GM20431 (cell line): ENCODE measurements around the gene OR2F2.

Source experiments
- in situ Hi-C: fragments of 300-500 bp; cut with MseI, MboI; formaldehyde crosslinking; loops from one replicate; pipeline ENCODE4 v1.15.0; 2020; ENCODE audit warnings: low sequenced_read_pairs; ENCODE audit not compliant: unreplicated experiment

The OR2F2 gene

GRCh38 chr7:143913945-143914615 lies 21.0 kb upstream of the OR2F2 start:
- in situ Hi-C loops, result no loop called here

DNA sequence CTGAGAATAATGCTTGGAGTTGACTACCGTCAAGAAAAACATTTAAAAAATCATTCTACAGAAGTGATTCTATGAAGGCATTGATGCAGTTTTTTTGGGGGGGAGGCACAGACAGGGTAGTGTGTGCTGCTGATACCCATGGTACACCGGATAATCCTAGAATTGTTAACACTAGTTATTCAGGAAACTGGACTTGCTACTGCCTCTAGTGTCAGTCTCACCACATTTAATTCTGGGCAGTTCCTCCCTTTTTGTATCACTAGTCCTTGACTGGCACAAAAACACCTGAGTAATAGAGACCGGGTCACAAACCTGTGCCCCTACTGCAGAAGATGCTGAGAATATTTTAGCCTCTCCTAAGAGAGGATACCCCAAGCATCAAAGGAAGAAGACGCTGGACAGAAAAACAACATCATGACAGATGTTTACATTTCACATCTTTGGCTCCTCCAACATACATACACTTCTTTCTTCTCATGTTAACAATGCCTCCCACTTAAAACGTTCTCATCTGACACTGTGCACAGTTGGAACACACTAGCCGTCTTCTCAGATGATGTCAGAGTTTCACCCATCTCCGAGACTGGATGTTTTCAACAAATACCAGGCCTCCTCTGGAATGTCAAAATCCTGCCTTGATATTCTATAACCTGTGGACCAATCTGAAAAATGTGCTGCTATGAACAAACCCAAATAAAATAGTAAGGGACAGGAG lies 19.9 kb upstream of the OR2F2 start:
- in situ Hi-C loops, result no loop called here

DNA sequence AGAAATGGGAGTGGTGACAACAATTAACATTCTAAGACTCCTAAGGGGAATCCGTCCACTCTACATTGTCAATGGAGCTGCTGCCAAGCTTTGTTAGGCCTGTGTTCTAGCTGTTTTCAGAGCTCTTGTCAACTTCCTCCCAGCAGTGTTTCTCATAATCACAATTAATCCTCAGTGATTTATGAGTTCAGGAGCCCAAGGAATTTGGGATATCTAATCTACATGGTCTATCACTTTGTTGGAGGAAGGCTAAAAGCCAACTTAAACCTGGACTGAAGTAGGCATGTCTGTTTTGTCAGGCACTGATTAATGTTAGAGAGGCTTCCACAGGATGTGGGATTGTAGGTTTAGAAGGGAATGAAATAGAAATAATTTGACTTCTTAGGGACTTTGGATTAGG lies 10.2 kb upstream of the OR2F2 start:
- in situ Hi-C loops, result no loop called here

DNA sequence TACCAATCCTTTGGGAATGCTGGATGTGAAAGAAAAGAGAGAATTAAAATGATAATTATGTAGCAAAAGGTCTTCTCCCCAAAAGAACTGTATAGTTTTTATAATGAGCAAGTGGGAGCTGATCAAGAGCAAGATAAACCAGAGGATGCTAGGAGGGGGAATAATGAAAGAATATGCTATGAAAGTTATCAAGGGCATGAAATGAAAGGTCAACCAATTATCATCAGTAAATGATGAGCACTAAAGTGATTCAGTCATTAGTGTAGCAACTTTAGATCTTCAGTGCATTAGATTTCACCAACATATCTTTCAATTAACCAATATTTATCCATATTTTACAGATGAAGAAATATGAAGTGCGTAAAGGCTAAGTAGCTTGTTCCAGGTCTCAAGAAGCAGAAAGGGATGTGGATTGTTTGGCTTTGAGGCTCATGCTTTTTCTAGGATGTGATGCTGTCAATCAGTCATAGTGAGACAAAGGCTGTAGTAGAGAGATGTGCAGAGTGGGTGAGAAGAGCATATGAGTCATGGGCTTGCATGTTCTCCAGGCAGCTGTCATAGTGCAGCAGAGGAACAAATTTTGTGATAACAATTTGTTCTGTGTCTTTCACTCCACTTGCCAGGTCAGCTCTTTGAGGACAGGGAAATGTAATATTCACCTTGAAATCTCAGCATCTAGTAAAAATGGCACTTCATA lies 5.7 kb upstream of the OR2F2 start:
- in situ Hi-C loops, result no loop called here

DNA sequence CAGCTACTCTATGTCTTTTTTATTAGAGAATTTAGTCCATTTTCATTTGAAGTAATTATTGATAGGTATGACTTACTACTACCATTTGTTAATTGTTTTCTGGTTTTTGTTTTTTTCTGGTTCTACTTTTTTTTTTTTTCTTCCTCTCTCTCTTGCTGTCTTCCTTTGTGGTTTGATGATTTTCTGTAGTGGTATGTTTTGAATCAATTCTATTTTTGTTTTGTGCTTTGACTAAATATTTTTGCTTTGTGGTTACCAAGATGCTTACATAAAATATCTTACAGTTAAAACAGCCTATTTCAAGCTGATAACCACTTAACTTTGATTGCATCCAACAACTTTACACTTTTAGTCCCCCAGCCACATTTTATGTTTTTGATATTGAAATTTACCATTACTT lies 3.3 kb upstream of the OR2F2 start:
- in situ Hi-C loops, result no loop called here

DNA sequence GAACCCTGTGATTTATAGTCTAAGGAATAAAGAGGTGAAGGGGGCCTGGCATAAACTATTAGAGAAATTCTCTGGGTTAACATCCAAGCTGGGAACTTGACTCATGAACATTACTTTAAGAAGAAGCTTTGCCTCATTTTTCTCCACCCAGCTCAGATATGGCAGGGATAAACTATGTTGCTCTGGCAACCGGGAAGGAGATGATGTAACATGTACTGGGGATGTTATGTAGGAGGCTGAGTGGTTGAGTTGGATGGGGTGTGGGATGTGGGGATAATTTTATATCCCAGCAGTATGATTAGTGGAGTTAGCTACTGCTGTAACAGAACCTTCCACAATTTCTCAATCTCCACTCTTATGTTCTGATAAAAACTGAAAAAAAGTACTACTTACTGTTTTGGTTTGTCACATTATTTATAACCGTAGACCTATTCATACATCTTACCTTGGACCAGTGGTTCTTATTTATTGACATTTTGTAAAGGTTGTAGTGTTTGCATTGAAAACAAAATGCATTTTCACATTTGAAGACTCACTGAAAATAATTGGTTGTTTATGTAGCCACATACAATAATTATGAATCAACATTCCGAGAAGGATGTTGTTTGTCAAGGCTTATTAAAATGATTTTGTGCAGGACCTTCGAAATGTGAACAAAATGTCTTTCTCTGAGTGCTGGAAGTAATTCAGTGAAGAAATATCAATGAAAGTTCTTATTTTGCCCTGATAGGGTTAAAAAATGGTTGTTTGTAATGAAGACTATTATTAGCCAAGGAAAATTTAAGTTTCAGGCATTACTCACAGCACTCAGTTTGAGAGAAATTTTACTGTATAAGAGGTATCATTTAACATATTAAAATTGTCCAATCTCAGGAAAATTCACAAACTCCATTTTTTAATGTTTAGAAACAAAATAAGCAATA lies 1.3 kb downstream of the OR2F2 start:
- in situ Hi-C loops, result no loop called here

DNA sequence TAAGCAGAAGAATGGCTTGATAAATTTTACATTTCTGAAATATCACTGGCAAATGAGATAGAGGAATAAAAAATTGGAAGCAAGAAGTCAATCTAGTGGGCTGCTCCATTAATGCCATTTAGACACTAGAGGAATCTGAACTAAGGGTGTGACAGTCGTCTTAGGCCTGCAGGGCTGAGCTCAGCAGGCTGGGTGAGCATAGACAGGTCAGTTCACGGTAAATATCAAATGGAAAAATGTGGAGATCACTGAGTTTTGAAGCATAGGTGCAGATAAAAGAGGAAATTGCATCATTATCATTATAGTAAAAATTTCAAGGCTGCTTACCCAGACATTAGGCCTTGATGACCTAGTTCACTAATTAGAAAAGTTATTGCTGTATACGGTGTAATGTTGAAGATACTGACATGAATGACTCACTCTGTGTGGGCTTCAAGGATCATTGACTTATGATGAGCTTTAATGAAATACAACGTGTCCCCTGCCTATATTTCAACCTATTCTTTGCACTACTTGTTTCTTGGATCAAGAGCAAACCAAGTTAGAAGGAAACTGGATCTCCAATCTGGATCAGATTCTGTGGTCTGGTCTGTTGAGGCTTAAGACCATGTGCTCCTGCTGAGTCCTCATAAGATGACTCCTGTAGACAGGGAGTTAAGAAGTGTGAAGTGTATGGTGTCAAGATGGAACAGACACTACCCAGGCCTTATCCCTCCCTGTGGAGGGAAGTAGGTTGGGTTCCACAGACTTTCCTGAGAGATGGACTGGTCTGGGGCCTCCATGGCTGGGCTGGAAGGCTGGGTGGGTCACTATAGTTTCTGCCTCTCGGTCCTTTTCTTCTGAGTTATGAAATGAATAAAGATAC lies 3.6 kb downstream of the OR2F2 start:
- in situ Hi-C loops, result no loop called here

DNA sequence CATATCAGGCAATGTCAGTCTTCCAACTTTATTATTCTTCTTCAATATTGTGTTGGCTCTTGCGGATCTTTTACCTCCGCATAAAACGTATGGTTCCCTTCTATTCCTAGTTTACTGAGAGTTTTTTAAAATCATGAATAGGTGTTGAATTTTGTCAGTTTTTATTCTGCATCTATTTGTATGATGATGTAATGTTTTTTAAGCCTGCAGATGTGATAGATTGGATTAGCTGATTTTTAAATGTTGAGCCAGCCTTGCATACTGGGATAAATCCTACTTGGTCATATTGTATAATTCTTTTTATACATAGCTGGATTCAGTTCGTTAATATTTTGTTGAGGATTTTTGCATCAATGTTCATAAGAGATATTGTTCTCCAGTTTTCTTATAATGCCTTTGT lies 10.4 kb downstream of the OR2F2 start:
- in situ Hi-C loops, result no loop called here

GRCh38 chr7:143947111-143947510 lies 12.1 kb downstream of the OR2F2 start:
- in situ Hi-C loops, result no loop called here

DNA sequence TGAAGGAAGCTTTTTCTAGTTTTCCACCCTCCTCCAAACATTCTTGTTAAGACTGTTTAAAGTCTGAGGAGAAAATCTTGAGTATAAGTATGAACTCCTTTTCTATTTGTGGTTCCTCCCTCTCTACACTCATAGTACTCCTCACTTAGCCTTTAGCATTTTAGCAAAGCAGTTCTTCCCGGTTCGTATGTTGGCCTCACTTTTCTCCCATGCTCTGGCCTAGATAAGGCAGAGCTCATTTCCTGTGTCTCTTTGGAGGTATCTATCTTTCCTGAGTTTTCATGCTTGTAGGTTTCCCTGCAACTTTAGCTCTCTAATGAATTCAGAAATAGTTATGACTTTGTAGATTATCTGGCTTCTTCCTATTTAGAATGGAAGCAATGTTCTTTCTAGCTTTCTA lies 13.7 kb downstream of the OR2F2 start:
- in situ Hi-C loops, result no loop called here

- in situ Hi-C loops, result no loop called here
Measured at GRCh38 chr7:143953421-143953820, 18.4 kb downstream of the OR2F2 start.

- in situ Hi-C loops, result no loop called here
Measured at GRCh38 chr7:143954135-143954534, 19.1 kb downstream of the OR2F2 start.

DNA sequence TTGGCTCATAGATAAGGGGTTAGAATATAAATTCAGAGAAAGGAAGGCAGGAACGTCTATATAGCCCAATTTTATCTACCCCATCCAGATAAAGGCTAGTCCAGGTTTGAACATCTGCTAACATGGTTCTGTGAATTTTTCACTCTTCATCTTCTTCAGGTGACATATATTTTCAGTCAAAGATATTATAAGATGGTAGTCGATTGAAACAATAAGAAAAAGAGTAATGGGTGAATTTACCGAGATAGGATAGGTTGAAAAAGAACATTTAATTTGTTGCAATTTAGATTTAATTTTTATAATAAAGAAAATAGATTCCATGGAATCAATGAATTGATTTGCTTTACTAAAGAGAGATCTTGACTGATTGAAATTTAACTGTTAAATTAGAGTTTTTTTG lies 19.5 kb downstream of the OR2F2 start, which contains the start of gene OR2F1:
OR2F1 (plus strand) TSS at position 301 of the 400 bp plus-strand sequence. CDS start 5,127 bp downstream, outside the sequence.
- in situ Hi-C loops, result no loop called here

GRCh38 chr7:143958781-143959180 lies 23.7 kb downstream of the OR2F2 start:
- in situ Hi-C loops, result no loop called here

DNA sequence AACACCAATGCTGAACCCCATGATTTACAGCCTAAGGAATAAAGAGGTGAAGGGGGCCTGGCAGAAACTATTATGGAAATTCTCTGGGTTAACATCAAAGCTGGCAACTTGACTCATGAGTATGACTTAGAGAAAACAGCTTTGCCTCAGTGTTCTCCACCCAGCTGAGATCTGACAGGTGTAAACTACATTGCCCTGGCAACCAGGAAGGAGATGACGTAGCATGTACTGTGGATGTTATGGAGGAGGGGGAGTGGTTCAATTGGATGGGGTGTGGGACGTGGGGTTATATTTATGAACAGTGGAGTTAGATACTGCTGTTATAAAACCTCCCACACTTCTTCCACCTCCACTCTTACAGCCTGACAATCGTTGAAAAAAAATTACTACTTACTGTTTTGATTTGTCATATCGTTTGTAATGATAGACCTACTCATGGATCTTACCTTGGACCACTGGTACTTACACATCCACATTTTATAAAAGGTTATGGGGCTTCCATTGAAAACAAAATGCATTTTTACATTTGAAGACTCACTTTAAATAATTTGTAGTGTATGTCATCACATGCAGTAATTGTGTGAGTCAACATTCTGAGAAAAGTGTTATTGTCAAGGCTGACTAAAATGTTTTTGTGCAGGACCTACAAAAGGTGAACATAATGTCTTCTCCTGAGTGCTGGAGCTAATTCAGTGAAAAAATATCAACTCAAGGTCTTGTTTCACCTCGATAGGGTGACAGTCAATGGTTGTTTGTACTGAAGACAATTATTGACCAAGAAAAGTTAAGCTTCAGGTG lies 26.0 kb downstream of the OR2F2 start:
- in situ Hi-C loops, result no loop called here

- in situ Hi-C loops, result no loop called here
Measured at GRCh38 chr7:143965280-143965679, 30.2 kb downstream of the OR2F2 start.

DNA sequence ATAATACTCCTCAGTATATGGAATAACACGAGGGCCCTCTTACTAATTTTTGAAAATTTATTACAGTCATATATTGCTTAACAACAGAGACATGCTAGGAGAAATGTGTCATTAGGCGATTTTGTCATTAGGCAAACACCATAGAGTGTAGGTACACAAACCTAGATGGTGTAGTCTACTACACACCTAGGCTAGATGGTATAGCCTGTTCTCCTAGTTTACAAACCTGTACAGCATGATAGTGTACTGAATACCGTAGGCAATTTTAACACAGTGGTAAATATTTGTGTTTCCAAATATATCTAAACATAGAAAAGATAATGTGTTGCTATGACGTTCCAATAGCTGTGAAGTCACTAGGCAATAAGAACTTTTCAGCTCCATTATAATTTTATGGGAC lies 32.4 kb downstream of the OR2F2 start:
- in situ Hi-C loops, result no loop called here

DNA sequence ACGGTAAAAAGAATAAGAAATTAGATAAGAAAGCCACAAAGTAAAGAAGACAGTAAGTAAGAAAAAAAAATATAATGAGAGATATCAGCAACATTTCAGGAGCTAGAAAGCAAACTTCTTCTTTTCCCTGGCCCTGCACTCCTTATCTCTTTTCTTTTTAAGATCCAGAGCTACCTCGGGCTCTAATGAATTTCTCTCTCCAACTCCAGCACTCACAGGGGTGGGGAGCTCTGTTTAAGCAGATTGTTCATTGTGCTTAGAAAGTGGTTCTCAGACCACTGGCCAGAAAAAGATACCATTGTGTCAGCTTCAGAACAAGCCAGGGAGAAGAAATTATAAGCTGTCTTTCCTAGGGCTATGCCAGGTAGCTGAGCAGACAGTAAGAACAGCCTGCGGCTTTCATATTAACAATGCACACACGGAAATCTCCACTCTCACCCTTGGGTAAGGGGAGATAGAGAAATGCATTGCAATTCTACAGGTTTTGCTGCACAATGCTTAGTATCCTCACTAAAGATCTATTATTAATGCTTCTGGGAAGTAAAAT lies 38.9 kb downstream of the OR2F2 start:
- in situ Hi-C loops, result no loop called here
